Effector memory CD4-positive, alpha-beta T cell (primary cell): ENCODE measurements around the gene AGTRAP.

Source experiments
- DNase-seq, 3 donors: peaks; one replicate each; pipeline ENCODE4 v3.0.0-alpha.2; 2020
- H3K27ac ChIP-seq: 2 replicates; pipeline ENCODE4 v1.7.0; 2013; ENCODE audit warnings: mild to moderate bottlenecking, low read length, moderate library complexity; ENCODE audit not compliant: insufficient read depth, poor library complexity, severe bottlenecking
- H3K27me3 ChIP-seq: replicated peaks from 2 replicates; pipeline ENCODE4 v1.7.0; 2013; ENCODE audit warnings: mild to moderate bottlenecking, low read length; ENCODE audit not compliant: insufficient read depth, control insufficient read depth, poor library complexity, severe bottlenecking
- H3K36me3 ChIP-seq: 2 replicates; pipeline ENCODE4 v1.7.0; 2013; ENCODE audit warnings: mild to moderate bottlenecking, low read length, moderate library complexity; ENCODE audit not compliant: control insufficient read depth, insufficient read depth
- H3K4me1 ChIP-seq: 2 replicates; pipeline ENCODE4 v1.7.0; 2013; ENCODE audit warnings: low read length, mild to moderate bottlenecking; ENCODE audit not compliant: control insufficient read depth, insufficient read depth, poor library complexity, severe bottlenecking
- H3K4me3 ChIP-seq: 2 replicates; pipeline ENCODE4 v1.7.0; 2013; ENCODE audit warnings: low read length, low read depth, mild to moderate bottlenecking; ENCODE audit not compliant: insufficient read depth, poor library complexity, severe bottlenecking
- H3K9me3 ChIP-seq: 2 replicates; pipeline ENCODE4 v1.7.0; 2013; ENCODE audit warnings: mild to moderate bottlenecking, low read length, moderate library complexity; ENCODE audit not compliant: control insufficient read depth

AGTRAP gene

GRCh38 chr1:11733306-11733705 is 2.6 kb upstream of the AGTRAP start:
- no peaks in the 10 kb centered on the region for H3K9me3 ChIP-seq
- H3K36me3 ChIP-seq = no peaks in the 10 kb centered on the region
- H3K4me1 ChIP-seq = peaks cover 43% of the 10 kb centered on the region
- no peak overlapping the region for H3K27ac ChIP-seq
- H3K27me3 ChIP-seq = no peaks in the 10 kb centered on the region
- DNase-seq = no peak
- no peak overlapping the region for H3K4me3 ChIP-seq

GRCh38 chr1:11735531-11735853 is 444 bp upstream of the AGTRAP start:
- peak overlapping the region; percentile 97 for H3K4me3 ChIP-seq
- H3K27ac ChIP-seq = peak overlapping the region; percentile 78
- no peaks in the 10 kb centered on the region for H3K36me3 ChIP-seq
- no peaks in the 10 kb centered on the region for H3K9me3 ChIP-seq
- DNase-seq = no peak
- peaks cover 38% of the 10 kb centered on the region for H3K4me1 ChIP-seq
- H3K27me3 ChIP-seq = no peaks in the 10 kb centered on the region

GRCh38 chr1:11736746-11737639 is 1.1 kb downstream of the AGTRAP start:
- DNase-seq = peak; percentile 9 to 20 (median 20)
- H3K27me3 ChIP-seq = no peaks in the 10 kb centered on the region

DNA sequence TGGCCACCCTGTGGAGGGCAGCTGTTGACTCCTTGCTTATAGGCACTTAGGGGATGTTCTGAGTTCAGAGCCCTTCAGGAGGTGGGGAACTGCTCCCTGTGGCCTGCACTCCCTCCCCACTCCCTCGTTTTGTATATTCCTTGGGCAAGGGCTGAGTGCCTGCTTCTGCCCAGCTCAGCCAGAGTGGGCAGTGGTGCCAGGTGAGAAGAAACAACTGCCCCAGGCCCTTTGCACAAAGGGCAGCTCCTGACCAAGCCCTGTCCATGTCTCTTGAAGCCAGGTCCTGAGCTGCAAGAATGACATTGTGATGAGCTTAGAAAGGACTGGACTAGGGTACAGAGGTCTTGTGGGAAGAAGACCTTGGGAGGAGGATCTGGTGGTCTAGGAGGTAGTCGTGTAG is 2.2 kb downstream of the AGTRAP start:
- Histone ChIP-seq H3K27me3 (no peaks in the 10 kb centered on the region), H3K4me3 (no peak overlapping the region), H3K9me3 (no peaks in the 10 kb centered on the region), H3K4me1 (peaks cover 47% of the 10 kb centered on the region), H3K27ac (no peak overlapping the region), H3K36me3 (no peaks in the 10 kb centered on the region)
- DNase-seq = no peak

More at GRCh38 chr1:11736746-11737639, 1.1 kb downstream of the AGTRAP start:
- no peaks in the 10 kb centered on the region for H3K36me3 ChIP-seq
- H3K27ac ChIP-seq = peak overlapping the region; percentile 78
- H3K4me3 ChIP-seq = peak overlapping the region; percentile 97
- H3K9me3 ChIP-seq = no peaks in the 10 kb centered on the region
- peaks cover 47% of the 10 kb centered on the region for H3K4me1 ChIP-seq

- H3K4me1 ChIP-seq = peaks cover 47% of the 10 kb centered on the region
- H3K27me3 ChIP-seq = no peaks in the 10 kb centered on the region
- H3K27ac ChIP-seq = no peak overlapping the region
- no peak for DNase-seq
- no peak overlapping the region for H3K4me3 ChIP-seq
- H3K36me3 ChIP-seq = no peaks in the 10 kb centered on the region
- no peaks in the 10 kb centered on the region for H3K9me3 ChIP-seq
Measured at GRCh38 chr1:11738783-11739182, 2.8 kb downstream of the AGTRAP start.

DNA sequence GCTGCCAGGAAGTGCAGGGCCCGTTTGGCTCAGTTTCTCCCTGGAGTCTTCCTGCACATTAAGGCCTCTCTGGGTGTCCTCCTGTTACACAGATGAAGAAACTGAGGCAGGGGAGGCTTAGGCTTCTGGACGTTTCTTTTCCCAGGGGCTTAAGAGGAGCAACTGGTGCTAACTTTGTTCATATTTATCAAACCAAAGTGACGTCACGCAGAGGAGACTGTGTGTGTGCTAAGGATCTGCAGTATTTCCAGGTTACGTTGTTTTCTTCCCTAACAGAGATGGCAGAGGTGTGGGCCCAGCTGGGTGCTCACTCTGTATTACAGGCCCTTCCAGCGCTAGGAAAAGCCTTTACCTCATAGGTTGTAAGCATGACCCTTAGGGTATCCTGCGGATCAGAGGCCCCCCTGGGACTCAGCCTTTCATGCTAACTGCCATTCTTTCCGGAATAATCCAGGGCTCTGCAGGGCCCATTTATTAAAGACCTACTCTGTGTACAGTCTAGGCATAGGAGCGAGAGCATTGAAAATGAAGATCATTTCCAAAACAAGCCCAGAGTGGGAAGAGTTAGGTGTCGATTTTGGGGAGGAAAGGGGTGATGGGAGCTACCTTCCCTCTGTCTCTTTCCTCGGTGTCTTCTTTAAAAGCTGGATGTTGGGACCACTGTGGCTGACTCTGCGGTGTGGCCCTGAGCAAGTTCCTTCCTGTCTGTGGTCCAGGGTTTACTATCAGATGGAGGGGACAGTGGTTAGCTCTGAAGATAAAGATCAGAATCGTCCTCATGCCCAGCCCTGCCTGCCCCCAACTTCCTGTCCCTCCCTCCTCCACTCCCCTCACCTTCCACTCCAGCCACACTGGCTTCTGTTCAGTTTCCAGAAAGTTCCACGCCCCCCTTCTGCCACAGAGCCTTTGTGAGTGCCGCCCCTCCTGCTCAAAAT is 4.6 kb downstream of the AGTRAP start:
- peak in 2 of 3 donors; percentile 15 to 21 for DNase-seq
- Histone ChIP-seq H3K4me1 (peaks cover 47% of the 10 kb centered on the region), H3K9me3 (no peaks in the 10 kb centered on the region), H3K27ac (no peak overlapping the region), H3K36me3 (peaks cover 4% of the 10 kb centered on the region), H3K27me3 (no peaks in the 10 kb centered on the region), H3K4me3 (no peak overlapping the region)

GRCh38 chr1:11741482-11741881 is 5.5 kb downstream of the AGTRAP start:
- peaks cover 41% of the 10 kb centered on the region for H3K4me1 ChIP-seq
- H3K9me3 ChIP-seq = no peaks in the 10 kb centered on the region
- no peak for DNase-seq
- H3K27ac ChIP-seq = no peak overlapping the region
- no peaks in the 10 kb centered on the region for H3K27me3 ChIP-seq
- peaks cover 8% of the 10 kb centered on the region for H3K36me3 ChIP-seq
- H3K4me3 ChIP-seq = no peak overlapping the region

- DNase-seq = no peak
- Histone ChIP-seq H3K36me3 (peaks cover 8% of the 10 kb centered on the region), H3K4me1 (peaks cover 36% of the 10 kb centered on the region), H3K27me3 (no peaks in the 10 kb centered on the region), H3K9me3 (no peaks in the 10 kb centered on the region), H3K4me3 (no peak overlapping the region), H3K27ac (no peak overlapping the region)
Measured at GRCh38 chr1:11741919-11742558, 6.1 kb downstream of the AGTRAP start.

- H3K27ac ChIP-seq = no peak overlapping the region
Measured at GRCh38 chr1:11744287-11744686, 8.4 kb downstream of the AGTRAP start.

More at GRCh38 chr1:11744287-11744686, 8.4 kb downstream of the AGTRAP start:
- peaks cover 21% of the 10 kb centered on the region for H3K4me1 ChIP-seq
- no peaks in the 10 kb centered on the region for H3K27me3 ChIP-seq
- no peaks in the 10 kb centered on the region for H3K9me3 ChIP-seq
- H3K4me3 ChIP-seq = no peak overlapping the region
- DNase-seq = no peak
- peaks cover 8% of the 10 kb centered on the region for H3K36me3 ChIP-seq
